HG03108 (cell line): ENCODE measurements around the gene SLC28A1.

Experiments
- ATAC-seq: cut with Tn5 transposase; IDR thresholded peaks from one replicate; pipeline ENCODE4 v1.9.1; 2021; ENCODE audit warnings: moderate library complexity; ENCODE audit not compliant: unreplicated experiment

The SLC28A1 gene

GRCh38 chr15:84885801-84886200, 1.3 kb downstream of the SLC28A1 start:
- ATAC-seq = no peak

- ATAC-seq = no peak
Observed at GRCh38 chr15:84886211-84886983, 1.9 kb downstream of the SLC28A1 start.

GRCh38 chr15:84886984-84887299, 2.5 kb downstream of the SLC28A1 start:
- no peak for ATAC-seq

- ATAC-seq = no peak
Observed at GRCh38 chr15:84887938-84888337, 3.5 kb downstream of the SLC28A1 start.

- ATAC-seq = no peak
Observed at GRCh38 chr15:84888639-84889038, 4.2 kb downstream of the SLC28A1 start.

GRCh38 chr15:84889313-84889990, 5.0 kb downstream of the SLC28A1 start:
- ATAC-seq = no peak

GRCh38 chr15:84889991-84890669, 5.7 kb downstream of the SLC28A1 start:
- no peak for ATAC-seq

- no peak for ATAC-seq
Observed at GRCh38 chr15:84890670-84891162, 6.3 kb downstream of the SLC28A1 start.

GRCh38 chr15:84891339-84891738, 6.9 kb downstream of the SLC28A1 start:
- no peak for ATAC-seq

GRCh38 chr15:84892786-84893307, 8.4 kb downstream of the SLC28A1 start:
- ATAC-seq = no peak

GRCh38 chr15:84893607-84894006, 9.1 kb downstream of the SLC28A1 start:
- ATAC-seq = no peak

- no peak for ATAC-seq
Observed at GRCh38 chr15:84894736-84895425, 10.4 kb downstream of the SLC28A1 start.

GRCh38 chr15:84898761-84899160, 14.3 kb downstream of the SLC28A1 start:
- no peak for ATAC-seq

GRCh38 chr15:84899750-84900149, 15.3 kb downstream of the SLC28A1 start:
- no peak for ATAC-seq

GRCh38 chr15:84901540-84901939, 17.1 kb downstream of the SLC28A1 start:
- no peak for ATAC-seq

GRCh38 chr15:84903751-84904150, 19.3 kb downstream of the SLC28A1 start:
- no peak for ATAC-seq

- ATAC-seq = no peak
Observed at GRCh38 chr15:84904419-84904818, 20.0 kb downstream of the SLC28A1 start.

GRCh38 chr15:84905016-84905916, 20.8 kb downstream of the SLC28A1 start:
- no peak for ATAC-seq

- no peak for ATAC-seq
Observed at GRCh38 chr15:84907731-84908130, 23.3 kb downstream of the SLC28A1 start.

- no peak for ATAC-seq
Observed at GRCh38 chr15:84908564-84908963, 24.1 kb downstream of the SLC28A1 start.
